Fibroblast of peridontal ligament (primary cell): ENCODE data around the gene ZNF518A.

Experiments used
- DNase-seq: peaks from one replicate; pipeline ENCODE4 v3.0.0-alpha.2; 2010; ENCODE audit errors: extremely low read depth

The ZNF518A gene

DNA sequence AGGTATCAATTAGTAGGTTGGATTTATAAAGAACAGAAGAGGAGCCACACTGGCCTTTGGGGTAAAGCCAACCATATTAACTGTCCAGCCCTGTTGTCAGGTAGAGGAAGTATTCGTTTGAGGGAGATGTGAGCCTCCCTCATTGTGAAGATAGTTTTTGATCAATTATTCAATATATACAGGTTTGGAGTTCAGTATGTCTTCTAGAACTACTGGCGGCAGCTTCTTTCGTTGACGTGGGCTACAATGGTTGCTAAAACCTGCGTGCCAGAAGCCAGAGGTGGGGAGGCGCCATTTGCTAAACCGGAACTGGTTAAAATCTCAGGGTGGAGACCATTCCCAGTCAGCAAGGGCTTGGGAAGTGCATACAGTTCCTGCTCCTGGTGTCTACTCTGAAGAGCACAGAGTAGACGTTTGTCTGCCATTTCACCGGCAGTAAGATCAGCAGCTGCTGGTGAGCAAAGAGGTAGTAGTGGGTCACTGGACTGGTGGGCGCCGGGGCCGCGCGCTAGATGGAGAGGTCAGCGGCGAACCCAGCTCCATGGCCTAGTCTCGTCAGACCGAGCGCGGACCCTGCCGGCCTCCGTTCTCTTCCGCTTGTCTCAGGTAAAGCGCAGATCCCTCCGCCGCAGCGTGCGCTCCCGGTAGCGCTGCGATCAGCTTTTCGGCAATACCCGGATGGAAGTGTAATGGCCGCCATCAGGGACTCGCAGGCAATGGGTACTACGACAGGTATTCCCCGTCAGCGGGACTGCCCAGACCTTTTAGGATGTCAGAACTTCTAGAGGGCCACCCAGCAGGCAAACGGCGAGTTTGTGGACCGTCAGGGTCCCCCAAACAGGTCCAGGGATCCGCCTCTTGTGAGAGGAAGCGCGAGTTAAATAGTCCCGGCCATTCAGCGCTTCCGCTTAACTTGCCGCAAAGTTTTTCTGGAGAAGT, at the start of gene ZNF518A:
Gene ZNF518A, plus strand, starts transcription at position 911 of the 939 bp plus-strand sequence. CDS start 26,026 bp downstream, outside the sequence.
- DNase-seq, result peak; percentile 98

DNA sequence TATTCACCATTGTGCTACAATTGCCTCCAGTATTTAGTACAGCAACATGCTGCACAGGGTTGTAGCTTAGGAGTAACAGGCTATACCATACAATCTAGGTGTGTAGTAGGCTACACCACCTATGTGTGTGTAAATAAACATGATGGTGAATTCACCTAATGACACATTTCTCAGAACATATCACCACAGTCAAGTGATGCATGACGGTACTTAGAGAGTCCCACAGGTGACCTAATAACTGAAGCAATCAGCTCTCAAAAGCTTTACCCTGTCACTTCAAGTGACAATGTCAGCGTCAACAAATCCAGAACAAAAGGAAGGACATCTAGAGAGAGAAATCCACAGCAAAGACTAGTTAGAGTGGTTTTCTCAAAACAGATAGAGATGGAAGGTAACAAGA, 47.9 kb upstream of the ZNF518A start:
- no peak for DNase-seq

GRCh38 chr10:96082748-96083147, 47.3 kb upstream of the ZNF518A start:
- no peak for DNase-seq

DNA sequence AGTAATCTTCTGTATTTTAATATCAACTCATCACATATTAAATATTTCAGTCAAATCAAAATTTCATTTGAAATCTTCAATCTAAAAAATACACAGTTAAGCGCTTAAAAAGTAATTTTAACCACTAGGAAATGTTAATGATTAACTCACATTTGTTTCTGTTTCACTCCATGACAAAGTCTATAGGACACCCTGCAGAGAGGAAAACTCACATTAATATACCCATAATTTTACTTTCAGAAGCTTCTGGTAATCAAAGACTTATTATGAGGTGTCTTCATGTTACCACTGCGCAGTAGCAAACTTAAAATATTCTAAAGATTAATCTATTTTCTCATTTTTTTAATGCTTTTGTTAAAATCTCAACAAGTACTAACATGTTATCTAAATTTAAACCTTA, 41.0 kb upstream of the ZNF518A start:
- DNase-seq, result no peak

DNA sequence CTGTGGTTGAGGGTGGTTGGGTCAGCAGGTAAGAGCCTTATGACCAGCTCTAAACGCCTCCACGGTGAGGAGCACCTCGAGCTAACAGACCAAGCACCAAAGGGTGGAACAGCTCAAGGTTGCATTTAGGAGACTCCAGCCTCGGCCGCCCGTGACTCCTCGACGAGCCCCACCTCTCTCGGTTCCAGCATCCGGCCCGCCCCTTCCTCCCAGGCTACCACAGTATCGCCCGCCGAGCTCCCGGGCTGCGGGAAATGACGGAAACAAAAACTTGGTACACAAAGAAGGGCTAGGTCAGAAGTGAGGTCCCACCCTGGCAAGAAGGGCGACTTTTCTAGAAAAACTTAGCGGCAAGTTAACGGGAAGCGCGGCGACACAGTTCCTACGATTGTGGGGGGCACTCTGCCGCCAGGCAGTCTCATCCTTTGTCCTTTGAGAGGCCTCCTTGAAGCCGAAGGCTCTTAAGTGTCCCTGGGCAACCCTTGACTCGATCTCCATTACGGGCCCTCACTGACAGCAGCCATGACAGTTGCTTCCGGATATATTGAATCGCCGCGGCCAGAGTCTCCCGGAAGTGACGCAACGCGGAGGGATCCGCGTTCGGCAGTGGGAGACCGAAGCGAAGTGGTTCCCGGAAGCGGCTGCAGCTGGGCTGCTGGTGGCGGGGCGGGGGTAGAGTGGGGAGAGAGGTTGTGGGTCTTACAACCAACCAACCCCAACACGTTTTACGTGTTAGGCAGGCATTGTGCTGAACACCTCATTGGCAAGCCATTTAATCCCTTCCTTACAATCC, 40.2 kb upstream of the ZNF518A start:
- DNase-seq, result peak; percentile 94

GRCh38 chr10:96090463-96090800, 39.7 kb upstream of the ZNF518A start:
- DNase-seq, result no peak

DNA sequence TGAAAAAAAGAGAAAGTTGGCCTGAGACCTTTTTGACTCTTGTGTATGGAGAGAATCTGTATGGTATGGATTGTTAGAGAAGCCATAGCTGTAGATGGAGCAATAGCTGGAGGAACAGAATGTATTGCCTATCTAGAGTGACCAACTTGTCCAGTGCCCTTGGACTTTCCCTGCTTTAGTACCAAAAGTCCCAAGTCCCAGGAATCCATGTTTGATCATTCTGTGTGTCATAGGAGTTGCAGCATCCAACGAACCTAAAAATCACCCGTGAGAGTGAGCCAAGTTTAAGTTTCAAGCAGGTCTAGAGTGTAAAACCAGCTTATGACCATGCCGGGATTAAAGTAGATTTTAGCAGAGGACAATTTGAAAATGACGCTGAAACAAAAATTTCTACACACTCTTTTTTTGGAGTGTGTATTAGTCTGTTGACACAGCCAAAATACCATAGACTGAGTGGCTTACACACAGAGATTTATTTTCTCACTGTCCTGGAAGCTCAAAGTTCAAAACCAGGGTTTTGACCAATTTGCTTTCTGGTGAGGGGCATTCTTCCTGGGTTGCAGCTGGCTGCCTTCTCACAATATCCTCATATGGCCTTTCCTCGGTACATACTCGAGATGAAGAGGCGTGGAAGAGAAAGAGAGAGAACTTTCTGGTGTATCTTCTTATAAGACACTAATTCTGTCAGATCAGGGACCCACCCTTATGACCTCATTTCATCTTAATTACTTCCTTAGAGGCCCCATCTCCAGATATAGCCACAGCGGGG, 36.9 kb upstream of the ZNF518A start:
- no peak for DNase-seq

DNA sequence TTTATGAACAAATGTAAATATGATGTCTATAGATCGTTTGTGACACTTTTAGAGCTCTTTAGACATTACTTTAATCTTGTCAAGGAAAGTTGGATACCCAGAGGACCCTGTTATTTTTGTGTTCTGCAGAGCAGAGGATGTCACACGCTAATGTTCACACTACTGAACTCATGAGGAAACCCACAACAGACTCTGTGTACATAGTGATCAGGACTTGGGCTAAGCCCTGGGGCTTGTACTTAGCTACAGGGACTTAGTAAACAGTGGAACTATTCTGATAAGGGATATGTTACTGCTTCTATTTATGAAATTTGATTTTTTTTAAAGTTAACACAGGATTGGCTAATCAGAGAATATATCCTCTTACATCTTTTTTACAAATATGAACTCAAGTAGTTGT, 36.1 kb upstream of the ZNF518A start:
- no peak for DNase-seq

GRCh38 chr10:96096958-96097357, 33.1 kb upstream of the ZNF518A start:
- no peak for DNase-seq

- DNase-seq, result no peak
These were observed 32.2 kb upstream of the ZNF518A start for GRCh38 chr10:96097865-96098264.

- no peak for DNase-seq
These were observed 22.5 kb upstream of the ZNF518A start for GRCh38 chr10:96107623-96108038.

GRCh38 chr10:96112531-96112930, 17.6 kb upstream of the ZNF518A start:
- no peak for DNase-seq

DNA sequence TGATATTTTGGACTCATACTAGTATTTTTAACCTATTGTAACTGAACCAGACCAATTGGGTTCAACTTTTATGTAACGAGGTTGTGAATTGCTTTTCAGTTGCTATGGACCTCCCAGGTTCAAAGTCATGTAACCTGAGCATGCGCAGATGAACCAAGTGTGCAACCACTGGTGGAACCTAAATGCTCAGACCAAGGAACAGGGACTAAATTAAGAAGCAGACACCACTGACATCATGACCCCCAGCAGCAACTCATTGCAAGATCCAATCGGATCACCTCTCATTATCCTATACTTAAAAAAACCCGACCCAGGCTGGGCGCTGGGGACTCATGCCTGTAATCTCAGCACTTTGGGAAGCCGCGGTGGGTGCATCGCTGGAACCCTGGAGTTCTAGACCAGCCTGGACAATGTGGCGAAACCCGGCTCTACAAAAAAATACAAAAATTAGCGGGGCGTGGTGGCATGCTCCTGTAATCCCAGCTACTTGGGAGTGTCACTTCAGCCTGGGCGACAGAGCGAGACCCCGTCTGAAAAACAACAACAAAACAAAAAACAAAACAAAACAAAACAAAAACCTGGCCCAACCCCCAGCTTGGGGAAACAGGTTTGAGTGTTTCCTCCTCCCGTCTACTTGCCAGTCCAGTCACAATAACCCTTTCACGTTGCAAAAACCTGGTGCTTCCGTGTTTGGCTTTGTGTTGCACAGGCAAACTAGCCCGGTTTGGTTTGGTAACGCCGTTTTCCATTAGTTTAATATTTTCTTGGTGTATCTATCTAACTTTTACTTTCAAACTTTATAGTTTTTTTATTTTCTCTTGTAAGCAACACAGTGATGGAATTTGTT, 11.3 kb upstream of the ZNF518A start:
- DNase-seq, result no peak

- DNase-seq, result no peak
These were observed 7.3 kb upstream of the ZNF518A start for GRCh38 chr10:96122824-96123223.

GRCh38 chr10:96124230-96125141, 5.6 kb upstream of the ZNF518A start:
- DNase-seq, result peak; percentile 21

GRCh38 chr10:96125142-96125515, 5.0 kb upstream of the ZNF518A start:
- DNase-seq, result no peak

DNA sequence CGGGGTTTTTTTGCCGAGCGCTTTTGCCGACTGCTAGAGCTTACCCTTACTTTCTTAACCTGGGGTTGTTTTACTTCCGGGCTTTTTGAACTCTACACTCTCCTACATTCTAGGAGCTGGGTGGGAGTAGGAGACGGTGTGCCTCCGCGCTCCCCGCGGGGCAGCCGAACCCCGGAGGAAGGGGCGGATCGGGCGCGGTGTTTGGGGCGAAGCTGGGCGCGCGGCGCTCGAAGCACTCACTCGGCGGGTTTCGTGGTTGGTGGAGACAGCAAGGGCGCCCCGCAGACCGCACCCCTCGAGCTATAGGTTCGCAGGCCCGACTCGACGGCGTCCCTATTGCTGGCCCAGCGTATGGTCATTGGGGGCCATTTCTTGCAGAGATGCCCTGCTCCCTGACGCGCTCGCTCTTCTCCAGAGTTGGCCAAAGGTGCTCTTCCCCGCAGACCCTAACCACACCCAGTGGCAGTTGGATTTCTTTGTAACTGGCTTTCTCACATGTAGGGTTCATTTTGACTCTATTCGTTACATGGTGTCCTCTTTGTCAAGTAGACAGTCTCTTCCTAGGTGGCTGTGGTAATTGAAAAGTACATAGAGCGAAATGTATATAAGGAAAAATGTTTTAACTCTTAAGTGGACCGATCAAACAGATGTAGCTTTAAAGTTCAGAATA, 364 bp downstream of the ZNF518A start:
- DNase-seq, result no peak

DNA sequence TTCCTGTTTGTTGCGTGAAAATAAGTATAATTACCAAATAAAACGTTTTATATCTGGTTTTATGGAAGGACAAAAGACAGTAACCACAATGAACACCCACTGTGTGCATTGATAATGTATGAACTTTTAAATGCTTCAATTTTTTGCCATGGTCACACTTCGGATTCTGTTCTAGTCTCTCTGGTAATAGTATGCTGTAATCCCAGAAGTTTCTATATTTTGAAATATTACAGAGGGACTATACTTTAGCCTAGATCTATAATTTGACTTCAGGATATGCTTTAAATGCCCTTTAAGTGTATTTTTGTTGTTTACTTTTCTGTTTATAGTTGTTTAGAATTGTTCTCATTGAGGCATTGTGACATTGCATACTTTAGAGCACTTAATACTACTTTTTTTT, 1.5 kb downstream of the ZNF518A start:
- DNase-seq, result no peak

DNA sequence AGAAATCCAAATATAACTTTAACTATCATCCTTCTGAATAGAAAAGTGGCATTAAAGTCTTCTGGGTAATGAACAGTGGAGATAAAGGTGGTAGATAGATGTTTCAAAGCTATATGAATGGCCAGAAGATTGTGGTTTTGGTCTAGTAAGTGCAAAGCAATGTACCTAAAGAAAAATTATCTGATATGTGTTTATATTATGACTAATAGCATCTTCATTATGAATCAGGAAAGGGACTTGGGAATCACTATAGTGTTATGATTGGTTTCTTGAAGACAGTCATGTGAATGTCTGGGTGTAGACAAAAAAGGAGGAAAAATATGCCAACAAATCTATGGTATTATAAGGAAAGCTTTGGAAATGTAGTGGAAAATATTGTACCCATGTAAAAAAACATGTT, 3.0 kb downstream of the ZNF518A start:
- no peak for DNase-seq

DNA sequence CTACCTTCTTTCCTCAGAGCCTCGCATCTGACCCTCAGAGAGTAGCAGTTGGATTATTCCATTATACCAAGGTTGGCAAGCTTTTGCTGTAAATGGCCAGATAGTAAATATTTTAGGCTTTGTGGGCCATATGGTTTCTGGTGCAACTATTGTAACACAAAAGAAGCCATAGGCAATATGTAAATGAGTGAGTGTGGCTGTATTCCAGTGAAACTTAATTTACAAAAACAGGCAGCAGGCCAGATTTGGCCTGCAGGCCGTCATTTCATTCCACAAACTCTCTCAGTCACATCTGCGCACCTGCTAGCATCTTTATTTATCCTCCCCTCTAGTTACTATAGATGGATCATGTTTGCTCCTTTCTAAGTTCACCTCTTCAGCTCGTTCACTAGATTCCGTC, 6.7 kb downstream of the ZNF518A start:
- no peak for DNase-seq
